Body of pancreas (tissue), 4 donors: Measurements from ENCODE around the gene SMARCD2.

Source experiments
- POLR2A ChIP-seq, 3 donors: fragments of 450-650 bp; IDR thresholded peaks; one replicate each; pipeline ENCODE4 v1.6.1; 2016; ENCODE audit warnings: antibody characterized with exemption in 3 of 3, mild to moderate bottlenecking in 2 of 3
- TF ChIP-seq, protein P1 (sequence below), 7 experiments: fragments of 450-650 bp in 4 of 7; fragments of 200-600 bp in 3 of 7; sonication (generic) in 3 of 7; IDR thresholded peaks; one replicate each; pipeline ENCODE4 v1.5.1; 2016 to 2019; ENCODE audit warnings: antibody characterized with exemption in 7 of 7

DNA sequence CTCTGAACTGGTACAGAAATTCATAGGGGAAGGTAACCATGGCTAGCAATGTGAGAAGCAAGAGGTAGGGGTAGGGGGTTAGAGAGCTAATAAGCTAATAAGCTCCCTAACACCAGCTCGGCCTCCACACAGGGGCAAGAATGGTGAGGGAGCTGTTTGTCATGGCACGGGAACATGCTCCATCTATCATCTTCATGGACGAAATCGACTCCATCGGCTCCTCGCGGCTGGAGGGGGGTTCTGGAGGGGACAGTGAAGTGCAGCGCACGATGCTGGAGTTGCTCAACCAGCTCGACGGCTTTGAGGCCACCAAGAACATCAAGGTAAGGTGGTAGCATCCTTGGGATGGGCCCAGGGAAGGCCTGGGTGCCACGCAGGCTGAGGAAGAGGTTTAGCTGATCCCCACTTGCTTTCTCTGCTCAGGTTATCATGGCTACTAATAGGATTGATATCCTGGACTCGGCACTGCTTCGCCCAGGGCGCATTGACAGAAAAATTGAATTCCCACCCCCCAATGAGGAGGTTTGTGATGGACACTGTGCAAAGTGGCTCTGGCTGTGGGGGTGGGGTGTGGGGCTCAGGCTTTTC lies 11.5 kb downstream of the SMARCD2 start:
- TF ChIP-seq, protein P1, sequence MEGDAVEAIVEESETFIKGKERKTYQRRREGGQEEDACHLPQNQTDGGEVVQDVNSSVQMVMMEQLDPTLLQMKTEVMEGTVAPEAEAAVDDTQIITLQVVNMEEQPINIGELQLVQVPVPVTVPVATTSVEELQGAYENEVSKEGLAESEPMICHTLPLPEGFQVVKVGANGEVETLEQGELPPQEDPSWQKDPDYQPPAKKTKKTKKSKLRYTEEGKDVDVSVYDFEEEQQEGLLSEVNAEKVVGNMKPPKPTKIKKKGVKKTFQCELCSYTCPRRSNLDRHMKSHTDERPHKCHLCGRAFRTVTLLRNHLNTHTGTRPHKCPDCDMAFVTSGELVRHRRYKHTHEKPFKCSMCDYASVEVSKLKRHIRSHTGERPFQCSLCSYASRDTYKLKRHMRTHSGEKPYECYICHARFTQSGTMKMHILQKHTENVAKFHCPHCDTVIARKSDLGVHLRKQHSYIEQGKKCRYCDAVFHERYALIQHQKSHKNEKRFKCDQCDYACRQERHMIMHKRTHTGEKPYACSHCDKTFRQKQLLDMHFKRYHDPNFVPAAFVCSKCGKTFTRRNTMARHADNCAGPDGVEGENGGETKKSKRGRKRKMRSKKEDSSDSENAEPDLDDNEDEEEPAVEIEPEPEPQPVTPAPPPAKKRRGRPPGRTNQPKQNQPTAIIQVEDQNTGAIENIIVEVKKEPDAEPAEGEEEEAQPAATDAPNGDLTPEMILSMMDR (IDR thresholded peaks at IDR 0.05), result no peak
- TF ChIP-seq POLR2A (IDR thresholded peaks at IDR 0.05), result no peak
